Vagina (tissue), 2 donors: Measurements from ENCODE around the gene SCCPDH.

Experiments used
- CTCF ChIP-seq, 3 experiments: fragments of 450-650 bp in 2 of 3; fragments of 200-600 bp in 1 of 3; sonication (generic) in 1 of 3; IDR thresholded peaks; one replicate each; pipeline ENCODE4 v1.5.1; 2017 to 2019; ENCODE audit warnings: antibody characterized with exemption in 3 of 3, mild to moderate bottlenecking in 2 of 3, moderate library complexity in 2 of 3
- POLR2AphosphoS5 ChIP-seq, 2 donors: sonication (generic); formaldehyde crosslinking; IDR thresholded peaks; one replicate each; pipeline ENCODE4 v1.9.0; 2017; ENCODE audit warnings: antibody characterized with exemption in 2 of 2, mild to moderate bottlenecking in 2 of 2, low read depth in 1 of 2; ENCODE audit not compliant: insufficient read depth in 1 of 2

- TF ChIP-seq CTCF (IDR thresholded peaks at IDR 0.05) (no peak), POLR2AphosphoS5 (IDR thresholded peaks at IDR 0.05; ENCODE audit: insufficient read depth in 1 of 2, low read depth in 1 of 2) (peak in 1 of 2 donors; percentile 45)
Observed at GRCh38 chr1:246784621-246785493, 60.6 kb downstream of the SCCPDH start.
